ENCODE data around the gene CAPN9.
"Not testable (repeated sequence)": the region's sequence is repeated elsewhere in the genome, so short reads cannot be mapped to it uniquely, and the experiment has no call there.

The CAPN9 gene

DNA sequence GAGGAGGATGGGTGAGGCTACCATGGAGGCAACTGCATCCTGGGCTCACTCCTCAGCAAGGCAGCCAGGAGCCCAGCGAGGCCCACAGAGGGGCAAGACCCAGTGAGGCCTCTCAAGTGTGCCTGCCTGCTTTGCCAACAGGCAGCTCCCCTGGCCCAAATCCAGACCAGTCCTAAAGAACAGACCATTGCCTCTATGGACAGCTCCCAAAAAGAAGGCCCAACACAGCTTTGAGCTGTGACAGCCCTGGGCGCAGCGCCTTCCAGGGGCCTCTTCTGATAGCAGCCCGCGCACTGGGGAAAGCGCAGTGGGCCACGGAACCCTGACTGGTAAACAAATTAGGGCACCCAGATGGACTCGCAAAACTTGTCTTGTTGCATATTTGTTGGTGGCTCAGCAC is 95.6 kb downstream of the CAPN9 start:
- no peak for TF ChIP-seq ZFX (IDR thresholded peaks at IDR 0.05; ENCODE audit: borderline replicate concordance)
- TF ChIP-seq, protein P1, sequence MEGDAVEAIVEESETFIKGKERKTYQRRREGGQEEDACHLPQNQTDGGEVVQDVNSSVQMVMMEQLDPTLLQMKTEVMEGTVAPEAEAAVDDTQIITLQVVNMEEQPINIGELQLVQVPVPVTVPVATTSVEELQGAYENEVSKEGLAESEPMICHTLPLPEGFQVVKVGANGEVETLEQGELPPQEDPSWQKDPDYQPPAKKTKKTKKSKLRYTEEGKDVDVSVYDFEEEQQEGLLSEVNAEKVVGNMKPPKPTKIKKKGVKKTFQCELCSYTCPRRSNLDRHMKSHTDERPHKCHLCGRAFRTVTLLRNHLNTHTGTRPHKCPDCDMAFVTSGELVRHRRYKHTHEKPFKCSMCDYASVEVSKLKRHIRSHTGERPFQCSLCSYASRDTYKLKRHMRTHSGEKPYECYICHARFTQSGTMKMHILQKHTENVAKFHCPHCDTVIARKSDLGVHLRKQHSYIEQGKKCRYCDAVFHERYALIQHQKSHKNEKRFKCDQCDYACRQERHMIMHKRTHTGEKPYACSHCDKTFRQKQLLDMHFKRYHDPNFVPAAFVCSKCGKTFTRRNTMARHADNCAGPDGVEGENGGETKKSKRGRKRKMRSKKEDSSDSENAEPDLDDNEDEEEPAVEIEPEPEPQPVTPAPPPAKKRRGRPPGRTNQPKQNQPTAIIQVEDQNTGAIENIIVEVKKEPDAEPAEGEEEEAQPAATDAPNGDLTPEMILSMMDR (IDR thresholded peaks at IDR 0.05) = no peak
- H3K27ac ChIP-seq = no peak overlapping the region

DNA sequence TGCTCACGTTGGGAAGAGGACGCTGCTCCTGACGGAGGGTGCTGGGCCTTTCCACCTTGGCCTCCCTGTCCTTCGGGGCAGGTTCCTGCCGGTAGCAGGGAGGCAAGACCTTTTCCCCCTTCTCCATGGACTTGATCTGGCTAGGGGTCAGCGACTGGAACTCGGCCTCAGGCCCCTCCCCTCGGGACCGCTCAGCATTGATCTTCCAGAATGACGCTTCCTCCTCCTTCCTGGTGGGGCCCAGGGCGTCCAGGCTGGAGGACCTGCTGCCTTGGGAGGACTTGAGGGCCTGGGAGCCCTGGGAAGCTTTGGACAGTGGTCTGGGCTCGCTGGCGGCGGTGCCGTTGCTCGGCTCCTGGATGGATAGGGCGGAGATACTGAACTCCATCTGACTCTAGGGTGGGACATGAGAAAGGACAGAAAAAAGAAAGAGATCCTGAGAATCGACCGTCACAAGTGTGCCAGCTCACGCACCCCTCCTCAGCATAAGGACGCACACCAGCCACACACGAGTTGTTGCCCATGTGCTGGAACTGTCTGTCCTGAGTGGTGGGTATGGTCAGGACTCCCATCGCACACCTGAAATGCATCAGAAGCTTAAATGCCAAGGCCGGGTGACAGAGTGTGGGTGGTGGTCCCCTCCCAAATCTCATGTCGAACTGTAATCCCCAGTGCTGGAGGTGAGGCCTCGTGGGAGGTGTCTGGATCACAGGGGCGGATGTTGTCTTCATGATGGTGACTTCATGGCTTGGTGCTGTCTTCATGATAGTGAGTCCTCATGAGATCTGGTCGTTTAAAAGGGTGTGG is 96.5 kb downstream of the CAPN9 start:
- TF ChIP-seq, protein P1 (IDR thresholded peaks at IDR 0.05) = no peak
- TF ChIP-seq ZFX (IDR thresholded peaks at IDR 0.05; ENCODE audit: borderline replicate concordance) = no peak

DNA sequence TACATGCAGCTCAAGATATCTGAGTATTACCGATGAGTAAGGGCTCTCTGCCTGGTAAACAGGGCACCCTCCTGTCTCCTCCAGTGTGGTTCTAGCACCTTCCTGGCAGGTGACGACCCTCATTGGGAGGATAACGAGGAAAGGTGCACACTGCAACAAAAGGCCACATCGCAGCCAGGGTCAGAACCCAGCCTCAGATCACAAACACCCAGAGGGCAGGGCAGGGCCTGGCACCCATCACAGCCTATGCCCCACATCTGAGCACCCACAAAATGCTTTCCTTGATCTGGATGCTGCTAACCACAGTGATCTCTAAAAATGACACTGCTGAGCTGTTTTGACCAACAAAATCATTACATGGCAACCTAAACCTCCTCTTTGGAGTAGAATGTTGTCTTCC is 97.4 kb downstream of the CAPN9 start:
- TF ChIP-seq, protein P1 (IDR thresholded peaks at IDR 0.05) = no peak
- no peak for TF ChIP-seq ZFX (IDR thresholded peaks at IDR 0.05; ENCODE audit: borderline replicate concordance)
- no peak overlapping the region for H3K27ac ChIP-seq

More for the DNA sequence above, 96.5 kb downstream of the CAPN9 start:
- no peak overlapping the region for H3K27ac ChIP-seq

DNA sequence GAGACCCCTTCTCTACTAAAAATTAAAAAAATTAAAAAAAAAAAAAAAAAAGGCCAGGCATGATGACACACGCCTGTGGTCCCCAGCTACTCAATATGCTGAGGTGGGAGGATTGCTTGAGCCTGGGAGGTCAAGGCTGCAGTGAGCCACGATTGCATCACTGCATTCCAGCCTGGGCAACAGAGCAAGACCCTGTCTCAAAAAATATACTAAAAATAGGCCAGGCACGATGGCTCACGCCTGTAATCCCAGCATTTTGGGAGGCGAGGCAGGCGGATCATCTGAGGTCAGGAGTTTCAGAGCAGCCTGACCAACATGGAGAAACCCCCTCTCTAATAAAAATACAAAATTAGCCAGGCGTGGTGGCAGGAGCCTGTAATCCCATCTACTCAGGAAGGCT is 98.0 kb downstream of the CAPN9 start:
- H3K27ac ChIP-seq = not testable (repeated sequence)

DNA sequence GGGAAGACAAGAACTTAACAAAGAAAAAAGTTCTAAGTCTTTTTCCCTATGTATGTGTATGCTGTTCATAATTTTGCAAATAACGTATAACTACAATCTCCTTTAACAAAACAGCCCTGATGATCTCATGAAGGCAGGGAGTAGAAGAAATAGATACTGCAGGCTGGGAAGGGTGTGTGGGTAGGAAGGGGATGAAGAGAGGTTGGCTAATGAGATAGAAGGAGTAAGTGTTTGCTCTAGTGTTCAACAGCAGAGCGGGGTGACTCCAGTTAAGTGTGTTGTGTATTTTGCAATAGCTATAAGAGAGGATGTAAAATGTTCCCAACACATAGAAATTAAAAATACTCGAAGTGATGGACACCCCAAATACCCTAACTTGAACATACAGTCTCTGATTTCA is 101.0 kb downstream of the CAPN9 start:
- no peak overlapping the region for H3K27ac ChIP-seq
- TF ChIP-seq, protein P1 (IDR thresholded peaks at IDR 0.05) = no peak
- no peak for TF ChIP-seq ZFX (IDR thresholded peaks at IDR 0.05; ENCODE audit: borderline replicate concordance)

DNA sequence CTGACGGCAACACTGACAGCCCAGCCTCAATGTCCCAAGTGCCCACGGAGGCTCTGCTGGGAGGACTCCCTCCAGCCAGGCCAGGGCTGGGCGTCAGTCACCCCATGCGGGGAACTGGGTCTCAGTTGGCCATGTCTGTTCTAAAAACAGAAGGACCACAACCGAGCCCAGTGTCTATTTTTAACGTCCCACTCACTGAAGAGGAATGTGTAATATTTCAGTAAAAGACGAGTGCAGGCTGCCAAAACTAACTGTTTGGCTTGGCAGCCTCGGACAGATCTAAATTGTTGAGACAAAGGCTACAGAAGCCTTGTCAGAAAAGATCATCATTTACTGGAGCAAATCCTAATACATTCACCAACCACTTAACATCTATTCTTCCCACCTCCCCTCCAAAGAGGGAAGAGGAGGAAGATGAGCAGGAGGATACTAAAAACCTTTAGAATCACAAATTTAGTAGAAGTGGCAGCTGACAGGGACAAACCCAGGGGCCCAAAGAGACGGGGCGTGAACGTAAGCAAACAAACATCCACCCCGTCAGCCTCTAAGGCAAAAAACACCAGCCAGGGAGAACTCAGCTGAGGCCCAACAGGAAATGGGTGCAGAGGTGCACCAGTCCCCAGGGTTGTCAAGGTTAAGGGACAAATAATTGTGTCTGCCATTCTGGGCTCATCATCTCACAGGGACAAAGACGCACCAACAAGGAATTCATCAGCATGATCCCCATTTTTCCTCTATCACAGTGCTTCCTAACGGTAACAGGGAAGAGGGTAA is 102.5 kb downstream of the CAPN9 start:
- TF ChIP-seq ZFX (IDR thresholded peaks at IDR 0.05; ENCODE audit: borderline replicate concordance) = no peak
- TF ChIP-seq, protein P1 (IDR thresholded peaks at IDR 0.05) = no peak
- no peak overlapping the region for H3K27ac ChIP-seq

DNA sequence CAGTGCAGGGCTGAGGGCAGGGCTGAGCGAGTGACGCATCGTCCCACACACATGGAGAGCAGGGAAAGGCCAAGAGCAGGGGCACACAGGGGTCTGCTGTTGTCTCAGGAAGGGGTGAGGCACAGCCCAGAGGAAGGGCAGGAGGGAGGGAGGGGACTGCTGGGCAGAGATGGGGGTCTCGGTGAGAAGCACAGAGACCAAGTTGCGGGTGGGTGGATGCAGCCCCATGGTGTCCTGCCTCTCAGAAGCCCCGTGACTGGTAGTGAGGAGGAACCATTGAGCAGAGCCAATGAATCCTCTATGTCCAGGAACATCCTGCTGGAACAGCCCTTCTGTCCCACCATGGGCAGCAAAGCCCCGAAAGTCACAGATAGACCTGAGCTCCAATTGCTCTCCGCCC is 103.4 kb downstream of the CAPN9 start:
- no peak overlapping the region for H3K27ac ChIP-seq
- TF ChIP-seq, protein P1 (IDR thresholded peaks at IDR 0.05) = no peak
- no peak for TF ChIP-seq ZFX (IDR thresholded peaks at IDR 0.05; ENCODE audit: borderline replicate concordance)

Data from 22Rv1 (cell line).